ENCODE data around the gene KIF17. TPM values are rescaled to one million over a fixed set of nuclear protein-coding genes. Genes with fewer than 3 reads are reported as not detected.

KIF17 gene
- total RNA-seq, 1 donor from 2014 or later = 4.6 TPM

- ATAC-seq (no peak), DNase-seq (no peak)
- Histone ChIP-seq H3K4me1 (no peaks in the 10 kb centered on the region), H3K27me3 (no peaks in the 10 kb centered on the region), H3K4me3 (no peak overlapping the region), H3K36me3 (no peaks in the 10 kb centered on the region), H3K9me3 (no peaks in the 10 kb centered on the region), H3K27ac (no peak overlapping the region)
- intact Hi-C loops (cut with DNase I) = no loop called here
- no peak for TF ChIP-seq CTCF (IDR thresholded peaks at IDR 0.05)
Measured at GRCh38 chr1:20686883-20687725, 30.7 kb downstream of the KIF17 start.

GRCh38 chr1:20685741-20686140, 32.1 kb downstream of the KIF17 start:
- no peak for ATAC-seq
- intact Hi-C loops (cut with DNase I) = no loop called here
- no peaks in the 10 kb centered on the region for H3K4me1 ChIP-seq
- no peaks in the 10 kb centered on the region for H3K9me3 ChIP-seq
- peak overlapping the region; percentile 75 for H3K27ac ChIP-seq
- no peak for TF ChIP-seq CTCF (IDR thresholded peaks at IDR 0.05)
- DNase-seq = no peak
- H3K36me3 ChIP-seq = no peaks in the 10 kb centered on the region
- no peaks in the 10 kb centered on the region for H3K27me3 ChIP-seq
- no peak overlapping the region for H3K4me3 ChIP-seq

GRCh38 chr1:20685099-20685662, 32.6 kb downstream of the KIF17 start:
- intact Hi-C loops (cut with DNase I) = no loop called here
- no peak for TF ChIP-seq CTCF (IDR thresholded peaks at IDR 0.05)
- Histone ChIP-seq H3K27me3 (no peaks in the 10 kb centered on the region), H3K4me3 (peak overlapping the region; percentile 43), H3K9me3 (no peaks in the 10 kb centered on the region), H3K36me3 (no peaks in the 10 kb centered on the region), H3K4me1 (no peaks in the 10 kb centered on the region), H3K27ac (peak overlapping the region; percentile 75)
- DNase-seq (peak; percentile 60), ATAC-seq (peak; percentile 50)

GRCh38 chr1:20684651-20685050, 33.2 kb downstream of the KIF17 start:
- peak overlapping the region; percentile 75 for H3K27ac ChIP-seq
- ATAC-seq = peak; percentile 4
- intact Hi-C loops (cut with DNase I) = no loop called here
- peak overlapping the region; percentile 43 for H3K4me3 ChIP-seq
- no peaks in the 10 kb centered on the region for H3K27me3 ChIP-seq
- no peaks in the 10 kb centered on the region for H3K36me3 ChIP-seq
- no peaks in the 10 kb centered on the region for H3K4me1 ChIP-seq
- no peaks in the 10 kb centered on the region for H3K9me3 ChIP-seq
- TF ChIP-seq CTCF (IDR thresholded peaks at IDR 0.05) = no peak
- DNase-seq = no peak

GRCh38 chr1:20684050-20684620, 33.7 kb downstream of the KIF17 start:
- intact Hi-C loops (cut with DNase I) = no loop called here
- H3K36me3 ChIP-seq = no peaks in the 10 kb centered on the region
- DNase-seq = no peak
- TF ChIP-seq CTCF (IDR thresholded peaks at IDR 0.05) = no peak
- peak overlapping the region; percentile 43 for H3K4me3 ChIP-seq
- no peaks in the 10 kb centered on the region for H3K9me3 ChIP-seq
- H3K4me1 ChIP-seq = no peaks in the 10 kb centered on the region
- H3K27ac ChIP-seq = peak overlapping the region; percentile 75
- no peaks in the 10 kb centered on the region for H3K27me3 ChIP-seq
- no peak for ATAC-seq

All from upper lobe of right lung (tissue), 1 donor.